Measurements from ENCODE around the gene DDX47.
A peak's percentile ranks its signal among the peaks of the same experiment; 100 is the strongest.

DDX47 gene

GRCh38 chr12:12777092-12777491, 36.1 kb upstream of the DDX47 start:
- ChIA-PET POLR2A (no interaction called here), CTCF (no interaction called here)
- DNase-seq (ENCODE audit: low read depth, low spot score) = no peak
- no peak overlapping the region for H3K4me3 ChIP-seq (ENCODE audit: low read depth, low read length)
- TF ChIP-seq CTCF (IDR thresholded peaks at IDR 0.05; ENCODE audit: insufficient read depth, low read length, missing control alignments) = no peak

GRCh38 chr12:12779007-12779406, 34.1 kb upstream of the DDX47 start:
- POLR2A ChIA-PET = no interaction called here
- no peak for DNase-seq (ENCODE audit: low read depth, low spot score)
- no peak overlapping the region for H3K4me3 ChIP-seq (ENCODE audit: low read depth, low read length)
- no peak for TF ChIP-seq CTCF (IDR thresholded peaks at IDR 0.05; ENCODE audit: insufficient read depth, low read length, missing control alignments)
- CTCF ChIA-PET = interaction anchor here (0.8 to 2.8 kb wide), 5 partner anchors 11 to 42 kb away, joined by 3 to 19 read pairs (median 6); no protein-coding TSS in a partner anchor

- DNase-seq (ENCODE audit: low read depth, low spot score) = no peak
- no peak overlapping the region for H3K4me3 ChIP-seq (ENCODE audit: low read depth, low read length)
- no peak for TF ChIP-seq CTCF (IDR thresholded peaks at IDR 0.05; ENCODE audit: insufficient read depth, low read length, missing control alignments)
- ChIA-PET POLR2A (no interaction called here), CTCF (interaction anchor here (0.8 to 2.8 kb wide), 6 partner anchors 10 to 43 kb away, joined by 3 to 19 read pairs (median 6); no protein-coding TSS in a partner anchor)
Observed at GRCh38 chr12:12779529-12779928, 33.6 kb upstream of the DDX47 start.

- no peak overlapping the region for H3K4me3 ChIP-seq (ENCODE audit: low read depth, low read length)
- POLR2A ChIA-PET = no interaction called here
- DNase-seq (ENCODE audit: low read depth, low spot score) = no peak
- TF ChIP-seq CTCF (IDR thresholded peaks at IDR 0.05; ENCODE audit: insufficient read depth, low read length, missing control alignments) = no peak
- CTCF ChIA-PET = interaction anchor here (0.8 to 2.0 kb wide), 3 partner anchors 30 to 117 kb away, joined by 5 to 9 read pairs (median 5); partner anchors contain the start of gene DDX47
Observed at GRCh38 chr12:12784116-12784515, 29.0 kb upstream of the DDX47 start.

- no peak for TF ChIP-seq CTCF (IDR thresholded peaks at IDR 0.05; ENCODE audit: insufficient read depth, low read length, missing control alignments)
- CTCF ChIA-PET = interaction anchor here (0.7 to 2.0 kb wide), 4 partner anchors 29 to 116 kb away, joined by 3 to 9 read pairs (median 5); partner anchors contain the start of gene DDX47
- DNase-seq (ENCODE audit: low read depth, low spot score) = no peak
- POLR2A ChIA-PET = interaction anchor here (0.6 kb wide), 1 partner anchor 19 kb away, joined by 3 read pairs; no protein-coding TSS in a partner anchor
- peak within 1 kb of the TSS; percentile 65 for H3K4me3 ChIP-seq (ENCODE audit: low read depth, low read length)
Observed at GRCh38 chr12:12784911-12785814, 28.0 kb upstream of the DDX47 start, which contains the start of gene APOLD1. Gene APOLD1, plus strand, starts transcription at chr12:12785659. Its CDS starts 33 bp downstream, at chr12:12785692.

GRCh38 chr12:12786351-12786705, 26.8 kb upstream of the DDX47 start:
- no peak for TF ChIP-seq CTCF (IDR thresholded peaks at IDR 0.05; ENCODE audit: insufficient read depth, low read length, missing control alignments)
- CTCF ChIA-PET = interaction anchor here (0.7 to 5.1 kb wide), 11 partner anchors 8 to 208 kb away, joined by 3 to 100 read pairs (median 18); partner anchors contain the start of gene DDX47
- POLR2A ChIA-PET = interaction anchor here (1.6 kb wide), 1 partner anchor 30 kb away, joined by 3 read pairs; no protein-coding TSS in a partner anchor

More at GRCh38 chr12:12786351-12786705, 26.8 kb upstream of the DDX47 start:
- DNase-seq (ENCODE audit: low read depth, low spot score) = no peak
- peak overlapping the region; percentile 65 for H3K4me3 ChIP-seq (ENCODE audit: low read depth, low read length)
